Stimulated activated CD4-positive, alpha-beta T cell treated with anti-CD3 and anti-CD28 coated beads, Interleukin-12 subunit alpha, Interleukin-12 subunit beta, amount 100 ng/mL, for 4 hours (primary cell): ENCODE data around the gene PRKCE.
"Not testable (repeated sequence)": the region's sequence is repeated elsewhere in the genome, so short reads cannot be mapped to it uniquely, and the experiment has no call there.

Experiments used
- DNase-seq: peaks from one replicate; pipeline ENCODE4 v3.0.0-alpha.2; 2020

PRKCE gene

DNA sequence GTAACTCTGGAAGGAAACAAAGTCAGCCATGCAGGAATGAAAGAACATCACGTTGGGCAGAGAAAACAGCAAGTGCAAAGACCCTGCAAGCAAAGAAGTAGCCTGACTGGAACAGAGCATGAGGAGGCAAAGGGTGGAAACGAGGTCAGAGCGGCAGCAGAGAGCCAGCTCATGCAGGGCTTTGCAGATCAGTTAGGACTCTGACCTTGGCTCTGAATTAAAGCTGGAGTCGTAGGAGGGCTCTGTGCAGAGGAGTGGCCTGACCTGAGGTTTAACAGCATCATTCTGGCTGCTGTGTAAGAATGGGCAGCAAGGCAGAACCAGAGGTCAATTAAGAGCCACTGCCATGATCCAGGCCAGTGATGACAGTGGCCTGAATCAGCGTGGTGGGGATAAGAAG lies 220.7 kb downstream of the PRKCE start:
- DNase-seq = no peak

DNA sequence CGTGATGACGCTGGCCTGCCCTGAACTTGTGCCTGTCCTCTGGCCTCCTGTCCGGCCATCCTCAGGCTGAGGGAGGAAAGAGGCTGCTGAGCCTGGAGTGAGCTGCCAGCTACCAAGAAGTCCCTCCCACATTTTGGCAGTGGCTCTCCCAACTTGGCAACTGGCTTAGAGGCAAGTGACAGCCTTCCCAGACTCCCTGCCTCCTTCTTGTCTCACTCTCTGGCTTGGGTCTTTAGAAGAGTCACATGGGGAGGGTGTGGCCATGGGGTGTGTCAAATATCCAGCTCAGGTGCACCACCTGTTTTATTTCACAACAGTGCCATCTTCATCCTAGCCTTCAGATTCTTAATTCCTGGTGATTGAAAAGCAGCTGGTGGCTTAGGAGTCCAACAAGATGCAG lies 222.9 kb downstream of the PRKCE start:
- DNase-seq = no peak

DNA sequence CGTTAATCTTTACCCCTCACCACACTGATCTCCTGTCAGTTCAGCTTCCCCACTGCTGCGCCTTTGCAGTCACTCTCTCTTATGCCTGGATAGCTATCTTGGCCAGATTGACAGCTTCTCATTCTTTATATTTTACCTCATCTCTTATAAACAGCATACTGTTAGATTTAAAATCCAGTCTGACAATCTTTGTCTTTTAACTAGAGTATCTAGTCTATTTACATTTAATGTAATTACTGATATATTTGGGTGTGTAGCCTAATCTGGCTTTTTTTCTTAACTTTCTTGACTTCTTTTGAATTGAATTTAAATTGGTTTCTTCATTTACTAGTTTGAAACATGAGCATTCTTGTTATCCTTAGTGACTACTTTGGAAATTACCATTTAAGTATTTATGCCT lies 225.1 kb downstream of the PRKCE start:
- no peak for DNase-seq

DNA sequence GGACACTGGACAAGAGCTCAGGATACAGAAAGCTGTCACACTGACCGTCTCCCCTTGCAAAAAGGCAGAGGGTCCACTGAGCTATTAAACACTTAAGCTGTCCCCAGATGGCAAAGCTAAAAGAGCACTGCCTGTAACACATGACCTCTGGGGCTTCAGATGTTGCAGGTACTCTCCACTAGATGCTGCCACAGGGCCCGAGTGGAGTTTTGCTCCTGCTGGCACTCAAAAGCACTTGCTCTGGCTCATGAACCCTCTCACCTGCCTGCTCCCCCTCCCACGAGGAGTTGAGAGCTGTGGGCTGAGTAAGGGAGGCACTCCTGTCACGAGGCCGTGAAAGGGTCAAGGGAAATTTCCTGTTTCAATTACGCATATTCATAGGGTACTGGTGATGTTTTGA lies 227.9 kb downstream of the PRKCE start:
- no peak for DNase-seq

DNA sequence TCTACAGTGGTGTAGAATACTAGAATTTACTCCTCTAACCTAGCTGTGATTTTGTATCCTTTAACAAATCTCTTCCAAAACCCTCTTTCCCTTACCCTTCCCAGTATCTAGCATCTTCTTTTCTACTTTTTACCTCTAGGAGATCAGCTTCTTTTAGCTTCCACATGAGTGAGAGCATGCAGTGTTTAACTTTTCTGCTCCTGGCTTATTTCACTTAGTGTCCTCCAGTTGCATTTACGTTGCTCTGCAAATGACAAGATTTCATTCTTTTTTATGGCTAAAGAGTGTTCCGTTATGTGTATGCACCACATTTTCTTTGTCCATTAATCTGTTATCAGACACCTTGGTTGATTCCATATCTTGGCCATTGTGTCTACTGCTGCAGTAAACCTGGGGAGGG lies 228.5 kb downstream of the PRKCE start:
- no peak for DNase-seq

DNA sequence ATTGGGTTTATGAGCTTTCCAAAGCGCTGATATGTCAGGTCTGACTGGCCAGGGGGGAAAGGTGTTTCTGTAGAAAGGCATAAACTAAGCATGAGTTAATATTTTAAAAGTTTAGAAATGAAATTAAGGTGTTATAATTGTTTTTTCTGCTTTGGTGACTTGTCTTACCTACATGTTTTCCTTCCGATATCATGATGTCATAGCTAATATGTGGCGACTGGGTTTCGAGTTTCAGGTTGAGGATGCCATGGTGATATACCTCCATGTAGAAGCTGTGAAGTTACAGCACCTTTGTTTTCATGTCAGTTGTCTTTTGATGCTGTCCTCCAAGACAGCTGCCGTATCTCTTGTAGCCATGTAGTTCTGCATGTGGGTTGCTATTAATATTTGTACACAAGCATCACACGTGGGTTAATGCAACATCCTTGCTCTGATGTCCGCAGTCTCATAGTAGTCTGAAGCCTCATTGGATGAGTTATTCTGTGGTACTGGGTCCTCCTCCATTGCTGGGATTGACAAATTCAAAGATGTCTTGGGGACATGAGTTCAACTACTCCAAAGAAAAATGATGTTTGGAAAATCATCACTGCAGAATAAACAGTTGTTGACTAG lies 230.6 kb downstream of the PRKCE start:
- no peak for DNase-seq

DNA sequence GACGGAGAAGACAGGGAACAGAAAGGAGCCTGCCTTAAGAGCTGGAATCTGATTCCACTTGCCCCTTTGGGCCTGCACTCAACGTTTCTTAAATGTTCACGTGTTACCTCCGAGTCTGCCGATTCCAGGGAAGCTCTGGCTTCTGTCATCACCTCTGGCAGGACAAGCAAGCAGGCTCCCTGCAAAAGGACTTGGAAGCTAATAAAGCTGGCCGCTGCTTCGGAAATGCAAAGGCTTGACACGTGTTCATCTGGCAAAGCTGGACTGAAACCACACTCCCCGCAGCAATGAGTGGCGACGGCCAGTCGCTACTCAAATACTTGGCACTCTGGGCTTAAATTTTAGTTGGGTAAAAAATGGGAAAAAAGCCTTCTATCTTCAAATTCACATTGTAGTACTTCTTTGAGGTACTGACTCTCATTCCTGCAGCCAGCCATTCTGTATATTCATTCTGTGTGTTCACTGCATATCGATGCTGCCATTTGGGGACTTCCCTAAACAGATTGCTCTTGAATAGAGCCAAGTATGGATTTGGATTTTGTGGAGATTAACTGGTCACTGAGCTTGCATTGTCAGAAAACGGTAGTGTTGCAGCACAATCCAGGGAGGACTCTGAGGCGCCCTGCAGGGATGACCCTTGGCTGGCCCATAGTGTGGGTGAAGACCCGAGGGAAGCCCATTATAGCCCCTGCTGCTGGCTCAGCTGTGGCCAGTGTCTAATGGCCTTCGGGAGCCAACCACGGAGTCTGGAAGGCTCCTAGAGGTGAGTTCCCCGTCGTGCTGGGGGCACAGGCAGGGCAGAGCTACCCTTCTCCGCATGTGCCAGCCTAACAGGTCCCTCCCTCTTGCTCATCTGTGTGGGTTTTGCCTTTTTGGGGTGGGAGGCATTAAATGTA lies 231.5 kb downstream of the PRKCE start:
- DNase-seq = no peak

DNA sequence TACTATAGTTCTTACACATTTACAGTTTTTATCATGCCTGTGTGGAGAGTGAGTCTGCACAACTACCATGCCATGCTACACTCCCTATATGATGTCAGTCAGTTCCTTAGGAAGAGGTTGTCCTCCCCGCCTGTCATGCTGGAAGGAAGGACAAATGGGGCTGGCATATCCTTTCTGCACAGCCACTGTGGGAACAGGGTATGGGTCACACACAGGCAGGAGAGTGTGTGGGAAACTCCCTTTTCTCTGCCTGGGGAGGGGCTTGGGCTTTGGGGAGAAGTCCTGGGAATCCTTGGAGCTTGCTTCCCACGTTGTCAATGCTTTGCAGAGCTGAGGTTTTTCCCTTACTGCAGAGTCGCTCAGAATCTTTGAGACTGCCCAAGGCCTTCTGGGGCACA lies 232.1 kb downstream of the PRKCE start:
- DNase-seq = no peak

DNA sequence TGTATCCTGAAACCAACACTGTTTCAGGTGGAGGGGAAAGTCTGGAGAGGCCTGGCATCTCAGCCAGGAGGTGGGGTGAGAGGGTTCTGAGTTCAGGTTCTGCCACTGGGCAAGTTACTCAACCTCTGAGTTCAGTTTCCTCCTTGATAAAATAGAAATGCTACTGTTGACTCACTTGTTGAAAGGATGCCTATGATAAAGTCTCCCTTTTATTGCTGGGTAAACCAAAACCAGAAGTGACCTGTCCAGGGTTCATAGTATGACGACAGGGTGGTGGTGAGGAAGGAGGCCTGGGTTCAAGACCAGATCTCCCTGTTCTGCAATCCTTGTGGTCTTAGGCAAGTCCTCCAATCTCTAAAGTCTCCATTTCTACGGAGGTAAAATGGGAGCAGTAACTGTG lies 232.7 kb downstream of the PRKCE start:
- DNase-seq = no peak

DNA sequence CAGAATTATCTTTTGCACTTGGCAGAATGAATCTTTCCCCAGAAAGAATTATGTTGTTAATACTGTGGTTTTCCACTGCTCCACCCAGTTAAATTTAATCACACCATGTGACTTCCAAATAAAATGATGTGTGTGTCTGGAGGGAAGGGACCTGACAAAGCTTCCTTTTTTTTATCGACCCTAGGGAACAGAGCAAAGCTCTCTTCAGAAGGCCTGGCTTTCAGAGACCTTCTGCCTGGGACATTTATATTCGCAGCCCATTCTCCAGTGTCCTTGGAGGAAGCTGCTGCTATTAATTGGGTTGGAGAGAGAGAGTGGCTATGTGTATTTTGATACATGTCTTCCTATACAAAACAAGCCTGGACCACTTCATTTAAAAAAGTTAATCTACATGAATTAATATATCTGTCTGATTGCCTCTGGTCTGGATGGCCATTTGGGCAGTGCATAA lies 233.7 kb downstream of the PRKCE start:
- no peak for DNase-seq

DNA sequence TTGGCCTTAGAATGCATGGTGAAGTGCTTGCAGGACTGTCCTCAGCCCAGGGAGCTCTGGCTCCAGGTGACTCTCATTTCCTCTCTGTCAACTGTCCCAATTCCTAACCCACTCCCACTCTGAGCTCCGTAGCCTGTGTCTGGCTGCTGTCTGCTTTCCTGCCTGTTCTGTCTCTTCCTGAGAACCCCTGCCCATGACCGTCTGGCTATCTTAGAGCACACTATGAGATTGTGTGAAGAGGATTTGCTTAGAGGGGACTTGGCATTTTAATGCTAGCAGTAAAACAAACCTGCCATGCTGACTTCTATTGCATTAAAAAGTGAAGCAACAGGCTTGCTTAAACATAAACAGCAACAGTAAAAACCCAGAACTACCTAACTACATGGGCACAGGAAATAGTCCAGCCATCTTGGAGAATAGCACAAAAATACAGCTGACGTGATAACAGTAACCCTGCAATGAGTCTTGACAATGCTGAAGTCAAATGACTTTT lies 234.7 kb downstream of the PRKCE start:
- no peak for DNase-seq

DNA sequence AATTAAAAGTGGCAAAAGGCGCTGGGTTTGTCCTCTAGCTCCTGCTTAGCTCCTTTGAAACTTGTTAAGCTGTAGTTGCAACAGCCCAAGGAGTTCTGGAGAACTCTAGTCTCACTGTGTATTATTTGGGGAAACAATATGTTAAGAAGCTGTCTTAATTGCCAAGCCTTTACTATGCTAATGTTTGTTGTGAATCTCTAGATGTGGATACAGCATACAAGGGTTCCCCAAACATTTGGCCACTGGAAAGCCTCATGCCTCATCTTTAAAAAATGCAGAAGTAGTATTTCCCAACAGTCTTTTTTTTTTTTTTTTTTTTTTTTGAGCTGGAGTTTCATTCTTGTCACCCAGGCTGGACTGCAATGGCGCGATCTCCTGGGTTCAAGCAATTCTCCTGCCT lies 236.7 kb downstream of the PRKCE start:
- DNase-seq = no peak

DNA sequence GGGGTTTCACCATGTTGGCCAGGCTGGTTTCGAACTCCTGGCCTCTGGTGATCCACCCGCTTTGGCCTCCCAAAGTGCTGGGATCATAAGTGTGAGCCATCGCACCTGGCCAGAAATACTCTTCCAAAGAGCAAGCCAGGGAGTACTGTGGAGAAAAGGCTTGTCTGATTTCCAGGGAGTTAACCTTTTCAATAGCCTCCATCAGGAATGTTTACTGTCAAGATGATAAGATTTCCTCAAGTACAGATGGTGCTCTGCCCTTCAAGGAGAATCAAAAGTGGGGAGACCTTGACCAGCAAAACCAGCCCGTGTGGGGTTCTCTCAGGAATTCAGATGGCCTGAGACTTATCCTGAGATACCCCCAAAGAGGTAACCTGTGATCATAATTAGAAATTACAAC lies 237.2 kb downstream of the PRKCE start:
- DNase-seq = no peak

DNA sequence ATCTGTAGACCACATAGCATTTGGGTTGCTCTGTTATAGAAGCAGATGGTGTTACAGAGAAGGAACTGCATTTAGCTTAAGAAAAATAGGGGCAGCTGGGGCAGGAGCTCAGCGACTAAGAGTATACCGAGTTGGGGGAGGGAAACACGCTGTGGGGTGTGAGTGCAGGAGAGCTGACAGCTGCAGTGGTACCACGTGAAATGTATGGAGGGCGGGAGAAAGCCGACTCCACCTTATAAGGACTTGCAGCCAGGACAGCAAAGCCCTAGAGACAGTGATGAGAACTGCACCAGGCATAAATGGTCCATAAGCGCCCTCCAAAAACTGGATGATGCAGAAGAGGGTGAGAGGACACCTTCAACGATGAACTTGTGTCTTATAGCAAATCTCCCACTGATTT lies 237.6 kb downstream of the PRKCE start:
- no peak for DNase-seq

DNA sequence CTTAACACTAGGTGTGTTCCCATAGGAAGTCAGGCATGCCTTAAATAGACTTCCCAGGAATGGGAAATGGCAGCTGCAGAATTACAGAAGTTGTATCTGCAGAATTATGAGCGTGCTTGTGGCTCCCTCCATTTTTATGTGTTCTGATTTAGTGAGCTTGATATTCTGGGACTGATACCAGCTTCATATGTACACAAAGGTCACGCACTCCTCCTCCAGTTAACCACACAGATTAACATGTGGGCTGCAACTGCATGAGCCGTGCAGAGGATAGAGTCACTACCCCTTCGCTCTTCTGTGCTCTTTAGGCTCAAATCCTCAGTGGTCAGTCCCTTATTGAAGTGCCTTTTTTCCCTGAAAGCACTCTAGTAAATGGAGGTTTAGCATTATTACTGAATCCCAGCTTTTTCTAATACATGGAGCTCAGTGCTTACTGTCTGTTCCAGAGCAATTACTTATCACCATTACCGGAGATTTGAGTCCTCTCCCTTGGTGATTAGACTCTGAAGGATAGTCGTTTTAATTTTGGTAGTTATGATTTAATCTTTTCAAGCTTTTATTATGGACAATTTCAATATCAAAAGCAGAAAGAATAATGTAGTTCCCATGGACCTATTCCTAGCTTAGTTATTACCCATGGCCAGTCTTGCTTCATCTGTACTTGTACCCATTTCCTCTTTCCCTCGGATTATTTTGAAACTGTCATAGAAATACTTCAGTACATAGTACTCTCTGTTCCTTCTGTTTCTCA lies 238.3 kb downstream of the PRKCE start:
- DNase-seq = no peak

DNA sequence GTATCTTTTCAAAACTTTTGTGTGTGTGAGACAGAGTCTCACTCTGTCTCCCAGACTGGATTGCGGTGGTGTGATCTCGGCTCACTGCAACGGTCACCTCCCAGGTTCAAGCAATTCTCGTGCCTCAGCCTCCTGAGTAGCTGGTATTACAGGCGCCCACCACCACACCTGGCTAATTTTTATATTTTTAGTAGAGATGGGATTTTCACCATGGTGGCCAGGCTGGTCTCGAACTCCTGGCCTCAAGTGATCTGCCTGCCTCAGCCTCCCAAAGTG lies 238.8 kb downstream of the PRKCE start:
- DNase-seq = not testable (repeated sequence)

DNA sequence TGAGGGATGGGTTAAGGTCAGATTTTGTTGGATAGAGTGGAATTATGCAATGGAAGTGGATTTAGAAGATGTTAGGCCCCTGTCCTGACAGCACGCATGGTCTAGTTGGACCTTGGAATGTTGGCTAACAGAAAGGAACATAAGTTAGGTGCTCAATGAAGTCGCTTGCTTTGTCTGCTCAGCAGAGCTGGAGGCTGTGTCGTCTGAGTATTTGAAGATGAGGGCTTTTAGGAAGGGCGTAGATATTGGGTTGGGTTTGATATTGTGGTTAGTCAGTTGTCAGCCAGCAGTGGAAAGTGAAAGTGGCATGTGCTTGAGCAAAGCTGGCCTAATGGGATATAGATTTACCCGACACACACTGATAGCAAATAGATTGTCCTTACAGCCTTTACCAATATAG lies 239.3 kb downstream of the PRKCE start:
- DNase-seq = no peak

DNA sequence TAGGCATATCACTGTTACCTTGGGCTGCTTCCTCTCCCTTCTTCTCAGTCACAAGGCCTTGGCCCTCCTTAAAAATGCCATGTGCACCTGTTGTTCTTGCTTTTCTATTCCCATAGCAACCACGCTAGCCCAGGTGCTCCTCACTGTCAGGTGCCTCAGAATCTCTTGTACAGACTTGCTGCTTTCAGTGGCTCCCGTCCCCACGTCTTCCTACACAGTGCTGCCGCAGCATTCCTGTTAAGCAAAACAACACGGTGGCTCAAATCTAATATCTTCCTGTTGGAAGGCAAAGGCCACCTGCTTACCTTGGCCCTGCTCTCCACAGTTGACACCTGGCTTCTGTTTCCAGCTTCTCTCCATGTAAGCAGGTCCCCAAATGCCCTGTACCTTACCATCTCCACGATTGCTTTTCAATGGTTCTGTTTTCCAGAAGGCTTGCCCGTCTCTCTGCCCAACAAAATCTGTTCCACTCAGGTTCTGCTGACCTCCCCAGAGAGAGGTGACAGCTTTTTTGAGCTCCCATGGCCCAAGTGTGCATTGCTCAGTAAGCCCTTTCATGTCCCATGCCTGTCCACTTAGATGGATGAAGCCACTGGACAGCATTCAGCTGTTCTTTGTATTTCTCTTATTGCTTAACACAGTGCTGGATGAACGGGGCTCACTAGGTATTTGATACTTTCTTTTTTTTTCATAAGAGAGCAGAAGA lies 240.4 kb downstream of the PRKCE start:
- DNase-seq = no peak

DNA sequence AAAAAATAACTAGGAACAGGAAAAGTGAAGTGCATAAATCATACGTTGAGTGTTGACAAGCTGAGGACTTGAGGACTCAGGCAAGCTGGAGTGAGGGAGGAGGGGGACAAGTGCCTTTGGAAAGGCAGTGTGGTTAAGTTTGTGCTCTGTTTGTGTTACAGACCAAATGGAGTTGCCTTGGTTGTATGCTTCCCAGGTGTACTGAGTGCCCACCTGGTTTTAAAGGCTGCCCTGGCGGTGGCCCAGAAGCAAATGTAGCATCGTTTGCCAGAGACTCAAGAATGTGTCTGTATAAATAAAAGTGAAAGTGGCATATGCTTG lies 240.9 kb downstream of the PRKCE start:
- no peak for DNase-seq

DNA sequence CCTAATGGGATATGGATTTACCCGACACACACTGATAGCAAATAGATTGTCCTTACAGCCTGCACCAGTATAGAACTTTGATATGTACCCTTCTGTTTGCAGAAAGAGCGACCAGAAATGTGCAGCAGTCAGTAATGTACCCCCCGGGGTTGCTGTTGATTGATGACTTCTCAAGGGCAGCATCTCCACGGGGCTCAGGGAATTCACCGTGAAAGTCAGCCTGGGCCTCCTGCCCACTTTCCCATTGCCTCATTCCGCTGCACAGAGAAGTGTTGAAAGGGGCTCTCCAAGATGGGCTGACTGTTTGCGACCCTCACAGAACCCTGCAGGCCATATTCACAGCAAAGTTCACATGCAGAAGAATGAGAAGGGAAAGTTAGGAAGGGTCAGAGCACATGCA lies 241.3 kb downstream of the PRKCE start:
- DNase-seq = no peak

DNA sequence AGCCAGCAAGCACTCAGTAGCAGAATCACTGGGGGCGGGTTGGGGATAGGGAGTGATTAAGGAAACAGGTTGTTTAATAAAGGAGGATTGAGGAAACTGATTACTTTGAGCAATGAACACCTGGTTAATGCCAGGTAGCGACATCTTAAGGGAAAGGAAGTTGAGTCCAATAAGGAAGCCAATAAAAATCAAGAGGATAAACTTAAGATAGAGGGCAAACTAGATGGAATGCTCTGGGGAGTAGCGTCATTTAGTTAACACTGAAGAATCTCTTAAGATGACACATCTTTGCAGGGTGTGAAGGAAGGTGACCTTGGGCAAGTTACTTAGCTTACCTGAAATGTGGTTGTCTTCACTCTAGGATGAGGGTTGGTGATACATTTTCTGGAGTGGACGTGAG lies 242.7 kb downstream of the PRKCE start:
- no peak for DNase-seq

DNA sequence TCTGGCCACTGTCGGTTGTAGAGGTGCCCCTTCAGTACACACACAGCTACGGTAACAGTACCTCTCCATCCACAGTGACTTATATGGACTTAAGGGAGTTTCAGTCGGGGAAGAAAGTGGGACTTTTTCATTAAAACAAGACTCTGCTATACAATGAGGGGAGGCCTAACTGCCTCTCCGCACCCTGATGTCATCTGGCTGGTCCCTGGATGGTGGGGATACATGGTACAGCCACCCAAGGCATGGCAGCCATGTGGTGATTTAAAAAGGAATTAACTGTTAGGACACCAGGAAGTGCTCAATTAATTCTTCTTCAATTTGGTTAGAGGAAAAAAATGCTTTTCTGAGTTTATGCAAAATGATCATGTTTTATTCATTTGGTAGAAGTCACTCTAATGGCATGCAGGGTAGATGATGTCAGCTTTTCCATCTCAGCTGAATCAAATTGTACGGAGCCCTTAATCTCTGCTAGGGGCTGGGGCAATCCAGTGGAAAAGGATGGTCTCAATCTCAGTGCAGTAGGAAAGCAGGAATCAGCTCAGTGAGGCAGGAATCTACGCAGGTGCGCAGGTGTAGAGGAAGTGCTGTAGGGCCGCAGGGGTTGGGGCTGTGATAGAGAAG lies 243.9 kb downstream of the PRKCE start:
- no peak for DNase-seq

DNA sequence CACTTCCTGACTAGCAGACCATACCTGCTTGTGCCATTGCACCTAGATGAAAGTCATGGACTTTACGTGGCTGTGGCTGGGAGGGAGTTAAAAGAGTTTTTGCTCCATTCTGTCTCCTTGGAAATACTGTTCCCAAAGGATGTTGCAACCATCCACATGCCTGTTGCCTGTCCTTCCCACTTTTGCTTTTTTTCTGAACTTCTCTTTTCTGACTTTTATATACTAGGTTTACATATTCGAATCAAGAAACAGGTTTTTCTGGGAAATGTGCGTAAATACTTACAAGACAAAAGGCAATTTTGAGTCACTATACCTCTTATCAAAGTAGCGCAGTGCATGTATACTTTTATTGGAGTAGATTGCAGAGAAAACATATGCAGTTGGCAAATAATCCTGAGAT lies 244.8 kb downstream of the PRKCE start:
- no peak for DNase-seq
